SK-N-DZ (cell line): Measurements from ENCODE around the gene OTULIN.

Experiments used
- DNase-seq: peaks from one replicate; pipeline ENCODE4 v3.0.0-alpha.2; 2015; ENCODE audit warnings: low spot score

Gene OTULIN

GRCh38 chr5:14668181-14668591 is 3.7 kb downstream of the OTULIN start:
- DNase-seq, result no peak

DNA sequence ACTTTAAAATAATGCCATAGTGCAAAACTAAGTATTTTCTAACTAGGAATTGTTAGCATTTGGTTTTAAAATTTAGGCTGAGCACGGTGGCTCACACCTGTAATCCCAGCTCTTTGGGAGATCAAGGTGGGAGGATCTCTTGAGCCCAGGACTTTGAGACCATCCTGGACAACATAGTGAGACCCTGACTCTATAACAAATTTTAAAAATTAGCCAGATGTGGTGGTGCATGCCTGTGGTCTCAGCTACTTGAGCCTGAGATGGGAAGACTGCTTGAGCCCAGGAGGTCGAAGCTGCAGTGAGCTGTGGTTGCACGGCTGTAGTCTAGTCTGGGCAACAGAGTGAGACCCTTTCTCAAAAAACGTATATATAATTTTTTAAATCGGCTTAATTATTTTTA is 4.9 kb downstream of the OTULIN start:
- DNase-seq, result no peak

DNA sequence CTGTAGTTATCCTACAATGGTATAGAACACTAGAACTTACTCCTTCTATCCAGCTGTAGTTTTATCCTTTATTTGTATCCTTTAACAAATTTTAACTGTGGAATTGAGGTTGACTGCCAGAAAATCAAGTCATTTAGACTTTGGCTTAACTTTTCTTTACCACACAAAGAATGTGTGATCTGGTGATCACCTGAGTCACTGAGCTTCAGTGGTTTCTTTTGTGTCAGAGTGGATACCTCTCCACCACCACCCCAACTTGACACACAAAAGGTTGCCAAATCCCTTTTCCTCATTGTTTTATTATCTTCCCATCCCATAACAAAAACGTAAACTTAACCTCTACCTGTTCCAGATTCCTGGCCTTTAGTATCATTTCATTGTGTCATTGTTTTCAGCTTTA is 5.5 kb downstream of the OTULIN start:
- no peak for DNase-seq

- DNase-seq, result no peak
Observed at GRCh38 chr5:14671414-14671813, 6.9 kb downstream of the OTULIN start.

DNA sequence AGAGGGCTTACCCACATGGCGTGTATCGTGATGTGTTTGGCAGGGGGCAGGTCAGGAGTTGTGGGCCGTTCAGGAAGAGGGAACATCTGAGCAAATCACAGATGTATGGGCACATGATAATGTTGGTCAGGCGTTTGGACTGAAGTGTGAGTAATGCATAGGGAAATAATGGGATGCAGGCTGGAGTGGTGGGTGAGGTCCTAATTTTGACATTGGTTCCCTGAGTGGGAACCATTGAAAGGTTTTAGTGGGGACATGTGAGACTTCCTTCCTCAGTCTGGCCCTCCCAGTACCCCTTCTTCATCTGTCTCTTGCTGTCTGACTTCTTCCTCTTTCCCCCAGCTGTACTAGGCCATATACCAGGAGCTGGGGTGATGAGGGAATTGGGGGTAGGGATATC is 7.6 kb downstream of the OTULIN start:
- no peak for DNase-seq

DNA sequence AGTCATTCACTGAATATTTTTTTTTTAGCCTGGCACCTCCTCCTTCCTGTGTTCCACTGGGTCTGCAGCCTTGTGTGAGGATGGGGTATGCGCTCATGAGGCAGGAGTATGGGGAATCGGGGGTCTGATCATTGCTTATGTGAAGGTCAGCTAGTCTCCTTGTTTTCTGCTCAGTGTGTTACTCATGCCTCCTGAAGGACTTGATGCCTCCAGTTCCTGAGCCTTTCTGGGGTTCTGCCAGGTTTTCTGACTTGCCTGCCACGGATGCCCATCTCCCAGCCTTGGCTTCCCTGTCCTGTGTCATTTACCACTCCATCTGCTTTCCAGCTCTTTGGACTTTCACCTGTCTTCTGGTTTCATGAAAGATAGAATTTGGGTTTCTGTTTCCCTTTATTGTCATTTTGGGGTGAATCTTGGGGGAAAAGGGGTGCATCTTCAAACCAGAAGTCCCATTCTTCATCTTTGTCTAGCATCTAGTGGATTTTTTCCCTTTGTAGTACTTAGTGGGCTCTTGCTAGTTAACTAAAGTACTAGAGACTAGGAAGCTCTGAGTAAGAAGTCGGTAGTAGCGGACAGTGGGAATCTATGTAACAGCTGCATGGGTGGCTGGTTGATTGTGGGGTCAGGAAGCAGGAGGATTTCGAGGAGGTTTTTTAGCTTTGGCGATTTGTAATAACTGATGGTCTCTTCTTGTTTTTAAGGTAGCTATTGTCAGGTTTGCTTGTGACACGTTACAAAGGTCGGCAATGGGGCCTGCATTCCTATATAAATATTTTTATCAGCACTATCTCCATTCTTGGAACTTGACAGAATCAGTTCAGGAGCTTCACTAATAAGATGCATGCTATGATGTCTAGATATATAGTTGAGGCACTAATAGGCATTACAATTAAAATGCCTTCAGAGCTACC is 8.2 kb downstream of the OTULIN start:
- no peak for DNase-seq

DNA sequence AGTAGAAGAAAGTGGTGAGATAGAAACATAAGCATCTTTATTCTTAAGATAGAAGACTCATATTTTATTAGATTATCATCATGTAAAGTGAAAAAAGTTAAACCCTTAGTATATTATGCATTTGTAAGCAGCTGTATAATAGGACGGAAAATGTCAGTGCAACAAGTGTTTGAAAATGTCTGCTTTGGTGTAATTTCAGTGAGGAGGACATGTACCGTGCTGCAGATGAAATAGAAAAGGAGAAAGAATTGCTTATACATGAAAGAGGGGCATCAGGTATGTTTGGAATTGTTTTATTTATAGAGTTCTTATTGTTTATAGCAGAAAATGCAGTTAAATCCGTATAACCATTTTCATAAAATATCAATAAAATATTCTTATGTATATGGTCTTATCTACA is 8.9 kb downstream of the OTULIN start:
- no peak for DNase-seq

- no peak for DNase-seq
Observed at GRCh38 chr5:14674983-14675854, 10.7 kb downstream of the OTULIN start.

DNA sequence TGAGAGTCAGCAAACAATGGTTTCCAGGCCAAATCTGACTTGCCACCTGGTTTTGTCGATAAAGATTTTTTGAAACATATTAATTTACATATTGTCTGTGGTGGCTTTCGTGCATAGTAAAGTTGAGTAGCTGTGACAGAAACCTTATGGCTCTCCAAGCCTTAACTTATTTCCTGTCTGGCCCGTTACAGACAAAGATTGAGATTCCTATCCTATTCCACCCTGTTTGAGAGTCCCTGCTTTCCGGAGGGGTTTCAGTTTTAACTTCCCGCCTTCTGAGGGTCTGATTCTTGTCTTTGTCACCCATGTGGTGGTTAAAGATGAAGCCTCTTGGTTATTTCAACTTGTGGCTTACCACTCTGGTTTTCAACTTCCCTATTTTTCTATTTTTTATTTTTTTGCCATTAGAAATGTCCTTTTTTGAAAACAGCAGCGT is 11.4 kb downstream of the OTULIN start:
- no peak for DNase-seq

DNA sequence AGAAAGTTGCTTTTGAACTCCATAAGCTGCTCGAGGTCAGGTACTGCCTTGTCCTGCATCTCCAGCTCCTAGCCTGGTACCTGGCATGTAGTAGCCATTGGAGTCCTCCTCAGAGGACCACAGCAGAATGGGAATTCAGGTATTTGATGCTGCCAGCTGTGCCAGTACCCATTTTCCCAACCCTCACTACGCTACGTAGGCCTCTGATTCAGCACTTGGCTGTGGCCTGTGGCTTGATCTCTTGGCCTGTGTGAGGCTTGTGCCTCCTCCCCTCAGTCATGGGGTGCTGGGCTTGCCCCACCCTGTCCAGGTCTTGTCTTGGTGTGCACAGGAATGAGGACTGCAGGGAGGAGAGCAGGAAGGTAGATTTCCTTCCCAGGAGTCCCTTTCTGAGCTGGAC is 11.8 kb downstream of the OTULIN start:
- no peak for DNase-seq

DNA sequence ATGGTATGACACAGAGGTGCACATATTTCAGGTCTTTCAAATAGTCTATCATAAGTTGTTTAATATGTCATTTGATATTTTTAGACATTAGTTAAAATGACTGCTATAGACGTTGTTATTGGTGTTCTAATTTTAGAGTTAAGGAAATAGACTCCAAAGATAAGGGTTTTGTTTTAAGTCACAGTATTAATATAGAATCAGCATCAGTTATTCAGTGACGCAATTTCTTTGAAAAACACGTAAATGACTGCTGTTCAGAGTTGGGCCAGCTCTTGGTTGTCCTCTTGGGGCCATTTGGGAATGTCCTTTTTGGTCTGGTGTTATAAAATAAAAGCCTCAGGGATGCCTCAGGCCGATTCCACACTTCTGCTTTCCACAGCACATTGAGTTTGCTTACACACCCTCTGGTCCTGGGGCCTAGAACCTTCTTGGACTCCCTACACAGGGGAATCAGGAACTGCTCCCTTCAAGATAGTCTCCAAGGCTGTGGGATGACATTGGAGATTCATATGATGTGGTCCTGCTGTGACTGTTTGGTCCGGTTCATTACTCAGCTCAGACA is 14.3 kb downstream of the OTULIN start:
- DNase-seq, result no peak

DNA sequence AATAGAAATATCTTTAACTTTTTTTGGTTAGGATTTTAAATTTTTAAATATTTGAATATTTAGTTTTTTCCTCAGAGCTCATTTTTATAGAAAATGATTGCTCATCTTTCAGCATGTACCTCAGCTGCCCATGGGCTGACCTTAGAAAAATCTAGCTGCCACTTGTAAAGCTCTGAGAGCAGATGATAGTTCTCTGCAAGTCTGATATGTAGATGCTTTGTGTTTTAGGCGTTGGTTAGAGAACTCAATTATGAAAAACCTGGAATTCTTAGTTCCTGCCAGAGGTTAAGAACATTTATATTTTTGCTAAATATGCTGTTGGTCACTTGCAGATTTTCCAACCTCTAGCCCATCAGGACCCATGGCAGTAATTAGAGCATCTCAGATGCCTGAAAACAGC is 15.1 kb downstream of the OTULIN start:
- DNase-seq, result no peak

- DNase-seq, result no peak
Observed at GRCh38 chr5:14681236-14681752, 16.8 kb downstream of the OTULIN start.

- no peak for DNase-seq
Observed at GRCh38 chr5:14683906-14684455, 19.5 kb downstream of the OTULIN start.

DNA sequence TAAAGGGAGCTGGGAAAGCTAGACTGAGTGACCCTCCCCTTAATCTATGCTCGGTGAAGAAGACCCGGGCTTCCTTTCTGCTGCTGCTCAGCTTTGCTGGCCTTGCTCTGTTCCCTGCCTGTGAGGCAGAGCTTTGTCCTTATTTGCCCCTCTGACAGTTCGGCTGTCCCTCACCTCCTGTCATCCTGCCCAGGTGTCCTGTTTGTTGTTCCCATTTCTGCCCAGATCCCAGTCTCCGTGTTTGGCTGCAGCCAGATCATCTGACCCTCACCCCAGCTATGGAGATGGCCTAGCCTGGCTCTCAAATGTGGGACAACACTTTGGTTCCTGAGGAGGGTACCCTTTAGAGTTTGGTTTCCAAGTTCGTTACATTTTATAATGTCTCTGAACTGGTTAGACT is 20.2 kb downstream of the OTULIN start:
- DNase-seq, result no peak

DNA sequence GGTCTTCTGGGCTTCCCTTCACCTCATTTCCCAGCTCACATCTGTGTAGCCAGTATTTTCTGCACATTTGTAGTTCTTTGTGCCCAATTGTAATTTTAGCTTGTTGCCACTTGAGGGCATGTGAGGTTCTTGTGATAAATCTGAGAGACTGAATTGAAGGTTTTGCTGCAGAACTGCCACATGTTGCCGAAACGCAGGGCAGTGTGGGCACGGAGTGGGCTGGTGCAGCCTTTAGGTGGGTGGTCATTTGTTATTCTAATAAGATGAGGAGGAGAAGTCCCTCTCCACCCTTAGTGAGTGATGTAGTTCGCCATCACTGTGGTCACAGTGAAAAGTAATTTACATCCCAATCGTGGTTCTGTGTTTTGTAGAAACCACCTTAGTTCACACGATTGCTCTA is 21.2 kb downstream of the OTULIN start:
- peak; percentile 62 for DNase-seq

DNA sequence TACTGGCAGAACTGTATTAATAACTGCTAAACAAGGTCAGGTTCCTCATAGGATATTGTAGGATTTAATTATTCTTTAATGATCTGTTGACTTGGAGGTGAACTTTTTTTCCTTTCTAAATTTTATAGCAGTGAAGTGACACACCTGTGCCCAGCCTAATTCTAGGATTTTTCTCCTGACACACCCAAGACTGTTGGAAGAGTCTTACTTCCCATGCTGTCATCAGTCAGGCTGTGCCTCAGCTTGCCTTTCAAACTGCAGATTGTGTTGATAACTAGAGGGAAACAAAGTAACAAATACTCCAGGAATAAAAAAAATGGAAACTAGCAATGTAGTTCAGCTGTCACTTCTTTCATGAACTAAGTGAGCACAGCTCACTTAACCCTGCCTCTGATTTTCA is 22.0 kb downstream of the OTULIN start:
- DNase-seq, result no peak

GRCh38 chr5:14687023-14687665 is 22.6 kb downstream of the OTULIN start:
- DNase-seq, result no peak

DNA sequence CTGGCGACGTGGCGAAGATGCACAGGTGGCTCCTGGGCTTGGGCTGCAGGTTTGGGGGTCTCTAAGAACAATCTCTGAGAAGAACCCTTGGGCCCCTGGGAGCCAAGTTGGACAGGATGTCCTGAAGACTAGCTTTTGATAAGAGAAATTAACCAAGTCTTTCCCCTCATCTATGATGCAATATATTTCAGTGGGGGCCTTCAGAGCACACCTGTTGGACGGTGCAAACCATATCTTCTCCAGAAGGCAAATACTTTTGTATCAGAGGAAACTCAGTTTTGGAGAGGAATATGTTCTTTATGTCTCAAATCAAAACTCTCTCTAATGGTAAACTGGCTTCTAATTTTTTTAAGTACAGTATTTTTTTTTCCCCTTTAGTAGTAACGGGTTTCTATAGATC is 28.6 kb downstream of the OTULIN start:
- no peak for DNase-seq

DNA sequence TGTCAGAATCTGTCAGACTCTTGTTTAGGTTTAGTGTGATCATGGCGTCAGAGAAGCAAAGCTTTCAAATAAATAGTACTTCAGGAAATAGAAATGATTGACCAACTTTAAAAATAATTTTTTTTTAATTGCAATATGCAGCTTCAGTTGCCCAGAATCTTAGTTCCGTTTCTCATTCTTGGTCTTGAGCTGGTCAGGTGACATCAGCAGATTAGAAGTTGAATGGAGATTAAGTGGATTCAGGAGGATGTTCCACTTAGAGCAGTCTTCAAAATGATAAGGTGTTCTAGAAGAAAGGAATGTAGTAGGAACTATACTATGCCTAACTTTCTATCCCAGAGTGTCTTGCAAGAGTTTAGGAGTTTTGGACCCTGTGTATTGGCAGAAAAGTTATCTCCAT is 30.6 kb downstream of the OTULIN start:
- no peak for DNase-seq

GRCh38 chr5:14696057-14696456 is 31.5 kb downstream of the OTULIN start:
- DNase-seq, result no peak
